ENCODE results near the gene MXD3. TPM values are rescaled to one million over a fixed set of nuclear protein-coding genes. Genes with fewer than 3 reads are reported as not detected.

Gene MXD3
- total and polyA plus RNA-seq, 2 donors (not counting 1 experiment from before 2014, with no cell fraction given), result 1.8 to 6.6 TPM

- Histone ChIP-seq H3K27me3 (ENCODE audit: control insufficient read depth, insufficient read depth, low read length) (no peaks in the 10 kb centered on the region), H3K9ac (ENCODE audit: insufficient read depth, low read length) (no peak overlapping the region), H2AFZ (ENCODE audit: low read length) (no peak overlapping the region), H3K27ac (ENCODE audit: insufficient read depth, low read length) (no peak overlapping the region), H3K79me2 (ENCODE audit: control insufficient read depth, insufficient read depth, low read length) (peaks cover 28% of the 10 kb centered on the region), H3K36me3 (ENCODE audit: control insufficient read depth, insufficient read depth, low read length) (peaks cover 2% of the 10 kb centered on the region), H3K4me1 (ENCODE audit: control insufficient read depth, extremely low read depth, insufficient read depth, low read length) (peaks cover 9% of the 10 kb centered on the region), H3K4me2 (ENCODE audit: extremely low read depth, insufficient read depth, low read length) (no peak overlapping the region), H4K20me1 (ENCODE audit: control insufficient read depth, extremely low read depth, insufficient read depth, low read length) (no peaks in the 10 kb centered on the region), H3K9me3 (ENCODE audit: control insufficient read depth, insufficient read depth, low read depth, low read length) (no peaks in the 10 kb centered on the region), H3K4me3 (replicated peaks in 1 of 4; ENCODE audit: control extremely low read depth in 1 of 4, insufficient read depth in 1 of 4, low read depth in 3 of 4, low read length in 4 of 4) (no peak overlapping the region)
- no peak for DNase-seq (ENCODE audit: low read depth in 2 of 2)
- TF ChIP-seq CTCF (conservative IDR thresholded peaks at IDR 0.05 in 1 of 2, IDR thresholded peaks at IDR 0.05 in 1 of 2; ENCODE audit: low read depth in 1 of 2, low read length in 2 of 2), result no peak
- TF ChIP-seq EZH2 (IDR thresholded peaks at IDR 0.05; ENCODE audit: low read length, missing control alignments), result no peak
Observed at GRCh38 chr5:177353093-177353492, 41.4 kb upstream of the MXD3 start.

- peaks cover 2% of the 10 kb centered on the region for H3K36me3 ChIP-seq (ENCODE audit: control insufficient read depth, insufficient read depth, low read length)
- no peaks in the 10 kb centered on the region for H4K20me1 ChIP-seq (ENCODE audit: control insufficient read depth, extremely low read depth, insufficient read depth, low read length)
- H3K4me1 ChIP-seq (ENCODE audit: control insufficient read depth, extremely low read depth, insufficient read depth, low read length), result peaks cover 9% of the 10 kb centered on the region
- no peaks in the 10 kb centered on the region for H3K27me3 ChIP-seq (ENCODE audit: control insufficient read depth, insufficient read depth, low read length)
- peak within 1 kb of the TSS; percentile 75 for H3K4me2 ChIP-seq (ENCODE audit: extremely low read depth, insufficient read depth, low read length)
- no peak for TF ChIP-seq EZH2 (IDR thresholded peaks at IDR 0.05; ENCODE audit: low read length, missing control alignments)
- TF ChIP-seq CTCF (conservative IDR thresholded peaks at IDR 0.05 in 1 of 2, IDR thresholded peaks at IDR 0.05 in 1 of 2; ENCODE audit: low read depth in 1 of 2, low read length in 2 of 2), result no peak
- H2AFZ ChIP-seq (ENCODE audit: low read length), result peak within 1 kb of the TSS; percentile 82
- peak within 1 kb of the TSS; percentile 97 to 99 (median 98) for H3K4me3 ChIP-seq (replicated peaks in 1 of 4; ENCODE audit: control extremely low read depth in 1 of 4, insufficient read depth in 1 of 4, low read depth in 3 of 4, low read length in 4 of 4)
- peak within 1 kb of the TSS; percentile 95 for H3K9ac ChIP-seq (ENCODE audit: insufficient read depth, low read length)
- H3K79me2 ChIP-seq (ENCODE audit: control insufficient read depth, insufficient read depth, low read length), result peaks cover 38% of the 10 kb centered on the region
- H3K27ac ChIP-seq (ENCODE audit: insufficient read depth, low read length), result peak within 1 kb of the TSS; percentile 97
- no peaks in the 10 kb centered on the region for H3K9me3 ChIP-seq (ENCODE audit: control insufficient read depth, insufficient read depth, low read depth, low read length)
- peak; percentile 97 for DNase-seq (ENCODE audit: low read depth in 2 of 2)
Observed at GRCh38 chr5:177351392-177352329, 40.0 kb upstream of the MXD3 start, which contains the start of gene LMAN2. Gene LMAN2 (minus strand): TSS chr5:177351668. CDS start chr5:177351647, 21 bp downstream.

- Histone ChIP-seq H4K20me1 (ENCODE audit: control insufficient read depth, extremely low read depth, insufficient read depth, low read length) (no peaks in the 10 kb centered on the region), H3K36me3 (ENCODE audit: control insufficient read depth, insufficient read depth, low read length) (peaks cover 2% of the 10 kb centered on the region), H3K4me3 (replicated peaks in 1 of 4; ENCODE audit: control extremely low read depth in 1 of 4, insufficient read depth in 1 of 4, low read depth in 3 of 4, low read length in 4 of 4) (peak overlapping the region; percentile 97 to 99 (median 98)), H3K79me2 (ENCODE audit: control insufficient read depth, insufficient read depth, low read length) (peaks cover 44% of the 10 kb centered on the region), H3K9me3 (ENCODE audit: control insufficient read depth, insufficient read depth, low read depth, low read length) (no peaks in the 10 kb centered on the region), H3K4me1 (ENCODE audit: control insufficient read depth, extremely low read depth, insufficient read depth, low read length) (peaks cover 9% of the 10 kb centered on the region), H2AFZ (ENCODE audit: low read length) (peak overlapping the region; percentile 73), H3K9ac (ENCODE audit: insufficient read depth, low read length) (peak overlapping the region; percentile 95), H3K4me2 (ENCODE audit: extremely low read depth, insufficient read depth, low read length) (peak overlapping the region; percentile 75), H3K27me3 (ENCODE audit: control insufficient read depth, insufficient read depth, low read length) (no peaks in the 10 kb centered on the region), H3K27ac (ENCODE audit: insufficient read depth, low read length) (peak overlapping the region; percentile 97)
- TF ChIP-seq EZH2 (IDR thresholded peaks at IDR 0.05; ENCODE audit: low read length, missing control alignments), result no peak
- no peak for TF ChIP-seq CTCF (conservative IDR thresholded peaks at IDR 0.05 in 1 of 2, IDR thresholded peaks at IDR 0.05 in 1 of 2; ENCODE audit: low read depth in 1 of 2, low read length in 2 of 2)
- DNase-seq (ENCODE audit: low read depth in 2 of 2), result peak in 1 of 2 donors; percentile 2
Observed at GRCh38 chr5:177350776-177351391, 39.2 kb upstream of the MXD3 start.
